ENCODE results near the gene CFAP210. TPM values are rescaled to one million over a fixed set of nuclear protein-coding genes. Genes with fewer than 3 reads are reported as not detected.

The CFAP210 gene
- total RNA-seq, 1 donor from 2014 or later, result 1.2 TPM

DNA sequence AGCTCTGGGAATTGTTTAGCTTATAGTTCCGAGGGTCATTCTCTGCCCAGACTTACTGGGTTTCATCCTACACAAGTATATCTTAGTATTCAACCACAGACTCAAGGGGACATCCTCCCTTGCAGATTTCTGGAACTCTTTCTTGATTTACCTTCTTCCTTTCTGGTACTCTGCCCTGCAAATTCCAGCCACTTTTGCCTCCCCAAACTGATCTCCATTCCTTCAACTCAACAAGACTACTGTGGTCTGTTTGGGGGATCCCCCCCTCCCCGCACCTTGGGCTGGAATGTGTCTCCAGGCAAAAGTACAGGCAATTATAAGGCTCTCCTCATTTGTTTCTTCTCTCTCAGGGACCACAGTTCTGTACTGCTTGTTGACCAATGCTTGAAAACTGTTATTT, 13.4 kb upstream of the CFAP210 start:
- Histone ChIP-seq H3K4me1 (no peaks in the 10 kb centered on the region), H3K27ac (no peak overlapping the region), H2AFZ (replicated peaks) (no peak overlapping the region), H3F3A (ENCODE audit: low read depth) (no peaks in the 10 kb centered on the region), H3K36me3 (no peaks in the 10 kb centered on the region), H3K9me3 (ENCODE audit: low read depth) (no peaks in the 10 kb centered on the region), H3K9ac (no peak overlapping the region), H3K4me2 (no peak overlapping the region), H3K79me2 (ENCODE audit: low read depth) (no peaks in the 10 kb centered on the region), H4K20me1 (ENCODE audit: low read depth) (no peaks in the 10 kb centered on the region), H3K4me3 (no peak overlapping the region), H3K27me3 (no peaks in the 10 kb centered on the region)
- Mint-ChIP-seq H3K27ac (no peak overlapping the region), H3K27me3 (ENCODE audit: insufficient read depth, low read depth) (no peaks in the 10 kb centered on the region), H3K9me3 (peaks cover 8% of the 10 kb centered on the region), H3K4me3 (no peak overlapping the region), H3K4me1 (no peaks in the 10 kb centered on the region), H3K36me3 (peaks cover 28% of the 10 kb centered on the region)
- DNase-seq (ENCODE audit: low spot score), result no peak
- TF ChIP-seq, protein P1, sequence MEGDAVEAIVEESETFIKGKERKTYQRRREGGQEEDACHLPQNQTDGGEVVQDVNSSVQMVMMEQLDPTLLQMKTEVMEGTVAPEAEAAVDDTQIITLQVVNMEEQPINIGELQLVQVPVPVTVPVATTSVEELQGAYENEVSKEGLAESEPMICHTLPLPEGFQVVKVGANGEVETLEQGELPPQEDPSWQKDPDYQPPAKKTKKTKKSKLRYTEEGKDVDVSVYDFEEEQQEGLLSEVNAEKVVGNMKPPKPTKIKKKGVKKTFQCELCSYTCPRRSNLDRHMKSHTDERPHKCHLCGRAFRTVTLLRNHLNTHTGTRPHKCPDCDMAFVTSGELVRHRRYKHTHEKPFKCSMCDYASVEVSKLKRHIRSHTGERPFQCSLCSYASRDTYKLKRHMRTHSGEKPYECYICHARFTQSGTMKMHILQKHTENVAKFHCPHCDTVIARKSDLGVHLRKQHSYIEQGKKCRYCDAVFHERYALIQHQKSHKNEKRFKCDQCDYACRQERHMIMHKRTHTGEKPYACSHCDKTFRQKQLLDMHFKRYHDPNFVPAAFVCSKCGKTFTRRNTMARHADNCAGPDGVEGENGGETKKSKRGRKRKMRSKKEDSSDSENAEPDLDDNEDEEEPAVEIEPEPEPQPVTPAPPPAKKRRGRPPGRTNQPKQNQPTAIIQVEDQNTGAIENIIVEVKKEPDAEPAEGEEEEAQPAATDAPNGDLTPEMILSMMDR (IDR thresholded peaks at IDR 0.05), result no peak
- TF ChIP-seq EZH2phosphoT487 (IDR thresholded peaks at IDR 0.05), result no peak
- TF ChIP-seq EZH2 (IDR thresholded peaks at IDR 0.05), result no peak

DNA sequence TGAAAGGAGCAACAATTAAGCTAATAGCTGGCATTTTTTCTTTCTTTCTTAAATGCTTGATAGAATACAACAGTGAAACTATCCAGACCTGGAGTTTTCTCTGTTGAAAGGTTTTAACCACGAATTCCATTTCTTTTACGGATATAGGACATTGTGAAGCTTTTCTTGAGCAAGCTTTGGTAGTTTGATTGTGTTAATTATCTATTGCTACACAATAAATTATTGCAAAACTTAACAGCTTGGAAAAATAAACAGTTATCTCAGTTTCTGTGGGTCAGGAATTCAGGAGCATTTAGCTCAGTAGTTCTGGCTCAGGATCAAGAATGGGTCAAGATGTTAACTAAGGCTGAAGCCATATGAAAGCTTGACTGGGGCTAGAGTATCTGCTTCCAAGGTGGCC, 11.7 kb upstream of the CFAP210 start:
- peaks cover 23% of the 10 kb centered on the region for H3K36me3 Mint-ChIP-seq
- H3K36me3 ChIP-seq, result no peaks in the 10 kb centered on the region

DNA sequence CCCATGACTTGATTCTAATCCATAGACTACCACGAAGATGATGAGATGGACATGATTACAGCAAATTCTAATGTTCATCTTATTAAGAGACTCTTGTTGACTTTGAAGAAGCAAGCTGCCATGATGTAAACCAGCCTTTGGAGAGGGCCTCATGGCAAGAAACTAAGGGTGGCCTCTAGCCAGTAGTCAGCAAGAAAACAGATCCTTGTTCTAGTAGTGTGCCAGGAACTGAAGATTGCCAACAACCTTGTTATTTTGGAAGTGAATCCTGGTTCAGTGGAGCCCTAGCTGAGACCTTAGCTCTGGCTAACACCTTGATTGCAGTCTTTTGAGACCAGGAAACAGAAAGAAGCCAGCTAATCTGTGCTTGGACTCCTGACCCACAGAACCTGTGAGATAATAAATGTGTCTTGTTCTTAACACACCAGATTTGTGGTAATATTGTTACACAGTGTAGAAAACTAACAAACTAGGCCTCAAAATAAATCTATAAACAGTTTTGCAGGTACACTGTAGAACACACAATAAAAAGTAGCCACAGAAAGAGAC, 10.0 kb upstream of the CFAP210 start:
- Histone ChIP-seq H3K4me2 (no peak overlapping the region), H3K9ac (no peak overlapping the region), H3F3A (ENCODE audit: low read depth) (no peaks in the 10 kb centered on the region), H3K79me2 (ENCODE audit: low read depth) (peaks cover 6% of the 10 kb centered on the region), H3K27ac (no peak overlapping the region), H3K4me3 (no peak overlapping the region), H3K9me3 (ENCODE audit: low read depth) (no peaks in the 10 kb centered on the region), H3K4me1 (no peaks in the 10 kb centered on the region), H3K36me3 (peaks cover 5% of the 10 kb centered on the region), H4K20me1 (ENCODE audit: low read depth) (no peaks in the 10 kb centered on the region), H3K27me3 (no peaks in the 10 kb centered on the region), H2AFZ (replicated peaks) (no peak overlapping the region)
- H3K9me3 Mint-ChIP-seq, result no peaks in the 10 kb centered on the region
- H3K27ac Mint-ChIP-seq, result no peak overlapping the region
- H3K36me3 Mint-ChIP-seq, result peaks cover 26% of the 10 kb centered on the region
- H3K27me3 Mint-ChIP-seq (ENCODE audit: insufficient read depth, low read depth), result no peaks in the 10 kb centered on the region
- H3K4me1 Mint-ChIP-seq, result no peaks in the 10 kb centered on the region
- no peak for DNase-seq (ENCODE audit: low spot score)
- TF ChIP-seq, protein P1 (IDR thresholded peaks at IDR 0.05), result no peak
- TF ChIP-seq EZH2phosphoT487 (IDR thresholded peaks at IDR 0.05), result no peak
- H3K4me3 Mint-ChIP-seq, result no peak overlapping the region

More for the DNA sequence above, 11.7 kb upstream of the CFAP210 start:
- Histone ChIP-seq H4K20me1 (ENCODE audit: low read depth) (no peaks in the 10 kb centered on the region), H3K4me3 (no peak overlapping the region), H3K4me2 (no peak overlapping the region), H3K4me1 (no peaks in the 10 kb centered on the region), H3K27ac (no peak overlapping the region), H2AFZ (replicated peaks) (no peak overlapping the region), H3K9me3 (ENCODE audit: low read depth) (no peaks in the 10 kb centered on the region), H3F3A (ENCODE audit: low read depth) (no peaks in the 10 kb centered on the region), H3K27me3 (no peaks in the 10 kb centered on the region), H3K79me2 (ENCODE audit: low read depth) (no peaks in the 10 kb centered on the region), H3K9ac (no peak overlapping the region)
- H3K4me1 Mint-ChIP-seq, result no peaks in the 10 kb centered on the region
- no peak for DNase-seq (ENCODE audit: low spot score)
- no peaks in the 10 kb centered on the region for H3K27me3 Mint-ChIP-seq (ENCODE audit: insufficient read depth, low read depth)
- TF ChIP-seq, protein P1 (IDR thresholded peaks at IDR 0.05), result no peak
- TF ChIP-seq EZH2 (IDR thresholded peaks at IDR 0.05), result no peak
- TF ChIP-seq EZH2phosphoT487 (IDR thresholded peaks at IDR 0.05), result no peak
- no peak overlapping the region for H3K4me3 Mint-ChIP-seq
- H3K27ac Mint-ChIP-seq, result no peak overlapping the region
- no peaks in the 10 kb centered on the region for H3K9me3 Mint-ChIP-seq
